Measurements from ENCODE around the gene TUBB2B.
"Not testable (repeated sequence)": the region's sequence is repeated elsewhere in the genome, so short reads cannot be mapped to it uniquely, and the experiment has no call there.

TUBB2B gene

GRCh38 chr6:3242768-3243167, 15.3 kb upstream of the TUBB2B start:
- Histone ChIP-seq H3K4ac (ENCODE audit: low read depth in 1 of 2, low read length in 2 of 2) (no peak overlapping the region), H3K18ac (ENCODE audit: low read depth in 1 of 2, low read length in 2 of 2) (no peak overlapping the region), H4K8ac (ENCODE audit: low read length) (no peak overlapping the region), H3K23ac (ENCODE audit: low read length in 2 of 2) (no peak overlapping the region), H3K14ac (ENCODE audit: low read length in 2 of 2) (no peak overlapping the region), H2BK15ac (ENCODE audit: low read depth, poor library complexity, severe bottlenecking) (no peak overlapping the region), H2BK12ac (ENCODE audit: low read length in 2 of 2) (no peak overlapping the region), H4K91ac (ENCODE audit: low read length) (no peak overlapping the region), H3K79me1 (replicated peaks; ENCODE audit: low read length, poor library complexity, severe bottlenecking) (no peaks in the 10 kb centered on the region), H2BK5ac (ENCODE audit: low read depth, low read length, poor library complexity, severe bottlenecking) (no peak overlapping the region), H3K4me2 (ENCODE audit: low read length, poor library complexity, severe bottlenecking) (no peak overlapping the region), H2BK120ac (ENCODE audit: low read depth, low read length) (no peak overlapping the region), H3K9me3 (ENCODE audit: control insufficient read depth, low read length) (no peaks in the 10 kb centered on the region), H2AK5ac (ENCODE audit: low read length, severe bottlenecking) (no peak overlapping the region), H3K27ac (ENCODE audit: low read length, poor library complexity, severe bottlenecking) (no peak overlapping the region), H3K27me3 (ENCODE audit: control insufficient read depth in 1 of 2, insufficient read depth in 1 of 2, low read length in 2 of 2) (peaks cover 0 to 50% of the 10 kb centered on the region in 2 experiments), H3K36me3 (ENCODE audit: control insufficient read depth in 1 of 2, insufficient read depth in 2 of 2, low read depth in 1 of 2, low read length in 2 of 2) (no peaks in the 10 kb centered on the region), H2AFZ (ENCODE audit: low read depth, low read length) (no peak overlapping the region), H3K9ac (ENCODE audit: low read length) (no peak overlapping the region), H3K4me1 (ENCODE audit: control insufficient read depth, insufficient read depth, low read depth, low read length) (peaks cover 11% of the 10 kb centered on the region), H3K4me3 (ENCODE audit: insufficient read depth in 1 of 2, low read depth in 1 of 2, low read length in 2 of 2) (no peak overlapping the region)
- DNase-seq, result no peak
- WGBS, result 86% methylated on average over 2 of the region's 4 CpGs

GRCh38 chr6:3241745-3242144, 14.3 kb upstream of the TUBB2B start:
- not testable (repeated sequence) for H3K4me2 ChIP-seq (ENCODE audit: low read length, poor library complexity, severe bottlenecking); H4K91ac ChIP-seq (ENCODE audit: low read length); H3K9me3 ChIP-seq (ENCODE audit: control insufficient read depth, low read length); H3K4ac ChIP-seq (ENCODE audit: low read depth in 1 of 2, low read length in 2 of 2); DNase-seq; H2BK5ac ChIP-seq (ENCODE audit: low read depth, low read length, poor library complexity, severe bottlenecking); H3K4me1 ChIP-seq (ENCODE audit: control insufficient read depth, insufficient read depth, low read depth, low read length); H4K8ac ChIP-seq (ENCODE audit: low read length); H3K9ac ChIP-seq (ENCODE audit: low read length); H2AFZ ChIP-seq (ENCODE audit: low read depth, low read length); H2BK12ac ChIP-seq (ENCODE audit: low read length in 2 of 2); H3K27ac ChIP-seq (ENCODE audit: low read length, poor library complexity, severe bottlenecking); H2BK15ac ChIP-seq (ENCODE audit: low read depth, poor library complexity, severe bottlenecking); H3K18ac ChIP-seq (ENCODE audit: low read depth in 1 of 2, low read length in 2 of 2); H3K79me1 ChIP-seq (replicated peaks; ENCODE audit: low read length, poor library complexity, severe bottlenecking); H3K4me3 ChIP-seq (ENCODE audit: insufficient read depth in 1 of 2, low read depth in 1 of 2, low read length in 2 of 2); H2BK120ac ChIP-seq (ENCODE audit: low read depth, low read length); H3K23ac ChIP-seq (ENCODE audit: low read length in 2 of 2); H3K36me3 ChIP-seq (ENCODE audit: control insufficient read depth in 1 of 2, insufficient read depth in 2 of 2, low read depth in 1 of 2, low read length in 2 of 2); H3K14ac ChIP-seq (ENCODE audit: low read length in 2 of 2); H2AK5ac ChIP-seq (ENCODE audit: low read length, severe bottlenecking)
- 100% methylated on average over 3 of the region's 4 CpGs for WGBS
- H3K27me3 ChIP-seq (ENCODE audit: control insufficient read depth in 1 of 2, insufficient read depth in 1 of 2, low read length in 2 of 2), result peaks cover 0 to 59% of the 10 kb centered on the region in 2 experiments

DNA sequence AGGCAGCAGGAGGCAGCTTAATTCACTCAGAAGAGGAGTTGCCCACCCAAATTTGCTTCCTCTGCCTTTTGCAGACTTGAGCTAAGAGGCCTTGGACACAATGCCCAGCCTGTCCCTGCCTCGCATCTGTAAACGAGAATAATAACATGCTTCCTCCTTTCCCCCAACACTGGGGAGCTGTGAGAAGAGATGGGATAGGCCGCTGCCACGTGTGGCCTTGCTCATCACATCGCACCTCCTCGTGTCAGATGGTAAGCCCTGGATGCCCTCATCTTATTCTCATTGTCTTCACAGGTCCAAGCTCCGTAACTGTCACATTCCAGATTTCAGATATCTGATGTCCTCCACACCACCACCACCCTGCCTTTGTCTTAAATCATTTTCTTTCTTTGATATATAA, 13.1 kb upstream of the TUBB2B start:
- H4K8ac ChIP-seq (ENCODE audit: low read length), result no peak overlapping the region

DNA sequence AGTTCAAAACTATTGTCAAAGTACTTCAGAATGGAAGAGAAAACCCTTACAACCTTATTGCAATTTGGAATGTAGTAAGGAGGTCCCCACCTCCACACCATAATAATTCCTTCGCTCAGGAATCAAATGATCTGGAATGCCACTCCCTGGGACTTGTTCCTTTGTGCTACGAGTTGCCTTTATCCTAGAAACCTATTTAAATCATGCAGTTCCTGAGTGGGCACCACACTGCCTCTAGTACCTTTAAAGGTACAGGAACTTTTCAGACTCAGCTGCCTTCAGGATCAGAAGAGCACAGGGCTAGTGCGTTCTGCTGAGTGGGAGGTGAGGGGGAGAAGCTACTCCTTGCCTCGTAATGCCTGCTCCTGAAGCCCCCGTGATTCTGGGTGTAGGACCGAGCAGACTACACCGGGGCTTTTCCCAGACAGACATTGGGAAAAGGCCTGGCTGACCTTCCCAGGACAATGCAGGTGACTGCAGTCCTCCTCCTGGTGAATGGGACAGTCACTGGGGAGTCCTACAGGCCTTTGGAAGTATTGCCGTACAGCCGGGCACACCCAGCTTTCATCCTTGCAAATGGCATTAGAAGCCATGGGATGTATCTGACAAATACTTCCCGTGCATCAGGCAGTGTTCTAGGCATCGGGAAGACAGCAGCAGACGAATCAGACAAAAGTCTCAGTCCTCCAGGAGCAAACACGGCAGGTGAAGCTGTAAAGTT, 11.8 kb upstream of the TUBB2B start:
- Histone ChIP-seq H2BK15ac (ENCODE audit: low read depth, poor library complexity, severe bottlenecking) (no peak overlapping the region), H3K4ac (ENCODE audit: low read depth in 1 of 2, low read length in 2 of 2) (no peak overlapping the region), H2BK5ac (ENCODE audit: low read depth, low read length, poor library complexity, severe bottlenecking) (no peak overlapping the region), H2BK120ac (ENCODE audit: low read depth, low read length) (no peak overlapping the region), H4K8ac (ENCODE audit: low read length) (no peak overlapping the region), H3K4me3 (ENCODE audit: insufficient read depth in 1 of 2, low read depth in 1 of 2, low read length in 2 of 2) (no peak overlapping the region), H4K91ac (ENCODE audit: low read length) (no peak overlapping the region), H3K4me2 (ENCODE audit: low read length, poor library complexity, severe bottlenecking) (no peak overlapping the region), H3K14ac (ENCODE audit: low read length in 2 of 2) (no peak overlapping the region), H3K27me3 (ENCODE audit: control insufficient read depth in 1 of 2, insufficient read depth in 1 of 2, low read length in 2 of 2) (peaks cover 0 to 75% of the 10 kb centered on the region in 2 experiments), H3K9ac (ENCODE audit: low read length) (no peak overlapping the region), H2AFZ (ENCODE audit: low read depth, low read length) (no peak overlapping the region), H3K9me3 (ENCODE audit: control insufficient read depth, low read length) (no peaks in the 10 kb centered on the region), H2BK12ac (ENCODE audit: low read length in 2 of 2) (no peak overlapping the region), H3K18ac (ENCODE audit: low read depth in 1 of 2, low read length in 2 of 2) (no peak overlapping the region), H3K36me3 (ENCODE audit: control insufficient read depth in 1 of 2, insufficient read depth in 2 of 2, low read depth in 1 of 2, low read length in 2 of 2) (no peaks in the 10 kb centered on the region), H2AK5ac (ENCODE audit: low read length, severe bottlenecking) (no peak overlapping the region), H3K4me1 (ENCODE audit: control insufficient read depth, insufficient read depth, low read depth, low read length) (no peaks in the 10 kb centered on the region), H3K79me1 (replicated peaks; ENCODE audit: low read length, poor library complexity, severe bottlenecking) (no peaks in the 10 kb centered on the region), H3K23ac (ENCODE audit: low read length in 2 of 2) (no peak overlapping the region), H3K27ac (ENCODE audit: low read length, poor library complexity, severe bottlenecking) (no peak overlapping the region)
- 84% methylated on average over 13 of the region's 13 CpGs for WGBS
- DNase-seq, result no peak

More for the DNA sequence above, 13.1 kb upstream of the TUBB2B start:
- Histone ChIP-seq H2BK12ac (ENCODE audit: low read length in 2 of 2) (no peak overlapping the region), H3K4me3 (ENCODE audit: insufficient read depth in 1 of 2, low read depth in 1 of 2, low read length in 2 of 2) (no peak overlapping the region), H3K27me3 (ENCODE audit: control insufficient read depth in 1 of 2, insufficient read depth in 1 of 2, low read length in 2 of 2) (peaks cover 0 to 70% of the 10 kb centered on the region in 2 experiments), H3K14ac (ENCODE audit: low read length in 2 of 2) (no peak overlapping the region), H3K23ac (ENCODE audit: low read length in 2 of 2) (no peak overlapping the region), H3K9ac (ENCODE audit: low read length) (no peak overlapping the region), H2AFZ (ENCODE audit: low read depth, low read length) (no peak overlapping the region), H3K18ac (ENCODE audit: low read depth in 1 of 2, low read length in 2 of 2) (no peak overlapping the region), H4K91ac (ENCODE audit: low read length) (no peak overlapping the region), H3K4me2 (ENCODE audit: low read length, poor library complexity, severe bottlenecking) (no peak overlapping the region), H2BK120ac (ENCODE audit: low read depth, low read length) (no peak overlapping the region), H2BK15ac (ENCODE audit: low read depth, poor library complexity, severe bottlenecking) (no peak overlapping the region), H3K79me1 (replicated peaks; ENCODE audit: low read length, poor library complexity, severe bottlenecking) (no peaks in the 10 kb centered on the region), H3K4ac (ENCODE audit: low read depth in 1 of 2, low read length in 2 of 2) (no peak overlapping the region), H3K36me3 (ENCODE audit: control insufficient read depth in 1 of 2, insufficient read depth in 2 of 2, low read depth in 1 of 2, low read length in 2 of 2) (no peaks in the 10 kb centered on the region), H3K4me1 (ENCODE audit: control insufficient read depth, insufficient read depth, low read depth, low read length) (no peaks in the 10 kb centered on the region), H2BK5ac (ENCODE audit: low read depth, low read length, poor library complexity, severe bottlenecking) (no peak overlapping the region), H2AK5ac (ENCODE audit: low read length, severe bottlenecking) (no peak overlapping the region), H3K27ac (ENCODE audit: low read length, poor library complexity, severe bottlenecking) (no peak overlapping the region), H3K9me3 (ENCODE audit: control insufficient read depth, low read length) (no peaks in the 10 kb centered on the region)
- 84% methylated on average over 6 of the region's 7 CpGs for WGBS
- DNase-seq, result no peak

All from mesenchymal stem cell (in vitro differentiated cells and primary cell).